Natural killer cell (primary cell): Measurements from ENCODE around the gene ISG20L2. TPM values are rescaled to one million over a fixed set of nuclear protein-coding genes. Genes with fewer than 3 reads are reported as not detected.

ENCODE experiments used
- ATAC-seq, 3 donors: fragments of 150-1000 bp in 2 of 3; fragments of 200-7000 bp in 1 of 3; cut with Tn5 transposase; 1 replicate in 1 of 3; 2 replicates in 2 of 3; pipeline ENCODE4 v1.10.0; 2021; ENCODE audit warnings: mild to moderate bottlenecking in 2 of 3, moderate library complexity in 2 of 3
- DNase-seq, 2 donors: peaks; one replicate each; pipeline versions ENCODE4 v3.0.0 to v3.0.0-alpha.2; 2013 to 2021; ENCODE audit warnings: mixed read lengths in 1 of 2
- H3K27ac ChIP-seq: one replicate; pipeline ENCODE4 v1.5.1; 2013; ENCODE audit warnings: mild to moderate bottlenecking, low read length
- H3K27me3 ChIP-seq: one replicate; pipeline ENCODE4 v1.6.1; 2013; ENCODE audit warnings: low read length; ENCODE audit not compliant: control insufficient read depth, insufficient read depth
- H3K36me3 ChIP-seq: one replicate; pipeline ENCODE4 v1.6.1; 2013; ENCODE audit warnings: low read length; ENCODE audit not compliant: control insufficient read depth, insufficient read depth
- H3K4me1 ChIP-seq: one replicate; pipeline ENCODE4 v1.6.1; 2013; ENCODE audit warnings: low read length; ENCODE audit not compliant: control insufficient read depth, insufficient read depth
- H3K4me3 ChIP-seq: one replicate; pipeline ENCODE4 v1.5.1; 2013; ENCODE audit warnings: low read length
- H3K9me3 ChIP-seq: one replicate; pipeline ENCODE4 v1.6.1; 2013; ENCODE audit warnings: low read length; ENCODE audit not compliant: control insufficient read depth, insufficient read depth
- H3K27ac Mint-ChIP-seq, 2 donors: one replicate each; pipeline ENCODE4 v1.8.0; 2022; ENCODE audit warnings: mild to moderate bottlenecking in 2 of 2, mixed read lengths in 2 of 2, moderate library complexity in 1 of 2
- H3K27me3 Mint-ChIP-seq, 2 donors: one replicate each; pipeline ENCODE4 v1.8.0; 2022; ENCODE audit warnings: low read depth in 2 of 2, mixed read lengths in 2 of 2
- H3K36me3 Mint-ChIP-seq: one replicate; pipeline ENCODE4 v1.8.0; 2022; ENCODE audit warnings: mixed read lengths
- H3K4me1 Mint-ChIP-seq, 2 donors: one replicate each; pipeline ENCODE4 v1.8.0; 2022; ENCODE audit warnings: mixed read lengths in 2 of 2
- H3K4me3 Mint-ChIP-seq: one replicate; pipeline ENCODE4 v1.8.0; 2022; ENCODE audit warnings: mild to moderate bottlenecking, moderate library complexity, mixed read lengths
- H3K9me3 Mint-ChIP-seq, 2 donors: one replicate each; pipeline ENCODE4 v1.8.0; 2022; ENCODE audit warnings: mixed read lengths in 2 of 2
- CTCF ChIP-seq: fragments of 200-600 bp; IDR thresholded peaks from one replicate; pipeline ENCODE4 v1.8.0; 2022; ENCODE audit warnings: antibody characterized with exemption
- WGBS: methylation state at CpG from one replicate; pipeline ENCODE4 v1.1.7; 2013; ENCODE audit warnings: missing lambda C conversion rate; ENCODE audit not compliant: insufficient coverage; 5-methylcytosine and 5-hydroxymethylcytosine counted together
- intact Hi-C: fragments of 100-400 bp; cut with micrococcal nuclease; formaldehyde crosslinking; loops from one replicate; pipeline ENCODE4 v1.14.2; 2022
- total RNA-seq, 4 donors: library from RNA; stranded (reverse); fragments of 120-200 nt in 1 of 4; gene quantifications; one replicate each; pipeline versions ENCODE4 v1.2.3 to v1.2.4, GENCODE V29; 2013 to 2022

Gene ISG20L2
- total RNA-seq, 3 donors from 2014 or later (not counting 1 experiment from before 2014, with no cell fraction given) = 60.3 to 71.9 (median 68.7) TPM

DNA sequence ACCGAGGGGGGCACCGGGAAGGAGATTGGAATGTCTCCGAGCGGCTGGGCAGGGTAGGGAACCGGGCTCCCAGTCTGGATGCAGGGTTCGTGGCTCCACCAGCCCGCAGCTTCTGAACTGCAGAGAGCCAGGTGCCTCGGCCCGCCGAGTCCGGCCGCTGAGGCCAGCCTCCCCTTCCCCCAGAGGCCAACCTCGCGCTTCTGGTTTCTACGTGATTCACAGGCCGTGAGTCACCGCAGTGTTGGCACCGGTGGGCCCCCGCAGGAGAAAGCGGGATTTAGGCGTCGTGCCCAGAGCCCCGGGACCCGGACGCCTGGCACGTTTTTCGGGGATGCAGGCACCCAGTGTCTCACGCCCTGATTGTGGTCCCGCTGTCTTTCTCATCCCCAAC lies 23.6 kb downstream of the ISG20L2 start:
- Histone ChIP-seq H3K36me3 (no peaks in the 10 kb centered on the region), H3K27ac (no peak overlapping the region), H3K4me3 (peak overlapping the region; percentile 53), H3K4me1 (peaks cover 31% of the 10 kb centered on the region), H3K27me3 (peaks cover 35% of the 10 kb centered on the region), H3K9me3 (no peaks in the 10 kb centered on the region)
- H3K27ac Mint-ChIP-seq = peak overlapping the region in 1 of 2 donors; percentile 84
- H3K4me3 Mint-ChIP-seq = peak overlapping the region; percentile 67
- H3K4me1 Mint-ChIP-seq = peaks cover 18 to 33% of the 10 kb centered on the region in 2 donors
- ATAC-seq (peak in 2 of 3 donors; percentile 14 to 52), DNase-seq (peak; percentile 39 to 44)
- no peak for TF ChIP-seq CTCF
- intact Hi-C loops = no loop called here
- 3% methylated on average over 29 of the region's 29 CpGs for WGBS
- H3K9me3 Mint-ChIP-seq = no peaks in the 10 kb centered on the region
- H3K36me3 Mint-ChIP-seq = no peaks in the 10 kb centered on the region
- H3K27me3 Mint-ChIP-seq = peaks cover 16 to 26% of the 10 kb centered on the region in 2 donors

DNA sequence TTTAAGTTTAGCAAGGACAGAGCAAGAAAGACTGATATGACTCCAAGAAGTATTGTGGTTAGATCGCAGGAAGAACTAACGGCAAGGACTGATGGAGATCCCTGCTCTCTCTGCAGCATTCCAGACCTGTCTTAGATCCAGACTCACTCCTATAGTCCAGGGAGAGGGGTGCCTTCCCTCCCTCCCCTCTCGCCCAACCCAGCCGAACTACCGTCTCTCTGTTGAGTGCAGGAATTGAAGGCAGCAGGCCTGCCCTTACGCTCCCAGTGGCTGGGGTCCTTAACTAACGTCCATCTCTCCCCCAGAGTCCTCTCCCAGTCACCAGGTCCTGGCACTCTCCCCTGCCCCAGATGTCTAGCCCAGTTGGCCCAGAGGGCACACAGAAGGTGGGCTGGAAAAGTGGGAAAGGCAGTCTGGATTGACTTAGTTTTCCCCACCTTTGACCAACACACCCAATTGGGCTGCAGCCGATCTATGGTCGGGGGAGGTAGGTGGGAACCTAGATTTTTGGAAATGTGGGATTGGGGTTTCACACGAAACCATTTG lies 24.3 kb downstream of the ISG20L2 start:
- no peaks in the 10 kb centered on the region for H3K9me3 Mint-ChIP-seq
- intact Hi-C loops = no loop called here
- Histone ChIP-seq H3K27me3 (peaks cover 35% of the 10 kb centered on the region), H3K9me3 (no peaks in the 10 kb centered on the region), H3K36me3 (no peaks in the 10 kb centered on the region), H3K4me3 (no peak overlapping the region), H3K4me1 (peaks cover 31% of the 10 kb centered on the region), H3K27ac (no peak overlapping the region)
- ATAC-seq = no peak
- peak overlapping the region; percentile 58 for H3K4me3 Mint-ChIP-seq
- H3K4me1 Mint-ChIP-seq = peaks cover 18 to 33% of the 10 kb centered on the region in 2 donors
- no peak for TF ChIP-seq CTCF
- 50% methylated on average over 10 of the region's 10 CpGs for WGBS
- H3K27me3 Mint-ChIP-seq = peaks cover 16 to 30% of the 10 kb centered on the region in 2 donors
- no peak for DNase-seq
- H3K36me3 Mint-ChIP-seq = no peaks in the 10 kb centered on the region
- no peak overlapping the region for H3K27ac Mint-ChIP-seq

DNA sequence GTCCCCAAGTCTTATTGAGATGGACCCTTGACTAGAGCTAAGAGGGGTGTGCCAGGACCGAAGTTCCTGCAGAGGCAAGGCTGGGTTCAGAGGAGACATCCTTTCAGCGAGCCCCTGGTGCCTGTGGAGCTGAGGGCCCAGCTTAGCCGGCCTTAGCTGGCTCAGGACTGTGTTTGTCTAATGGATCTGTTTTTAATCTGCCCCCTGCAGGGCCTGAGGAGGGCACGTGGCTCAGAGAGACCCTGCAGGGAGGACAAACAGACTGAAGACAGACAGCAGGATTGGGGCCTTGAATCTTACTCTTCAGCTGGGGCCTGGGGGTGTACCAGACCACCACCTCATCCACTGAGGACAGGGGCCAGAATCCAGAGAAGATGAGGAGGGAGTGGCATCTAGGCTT lies 24.8 kb downstream of the ISG20L2 start:
- no peak overlapping the region for H3K4me3 ChIP-seq
- no peak overlapping the region for H3K27ac ChIP-seq
- peaks cover 35% of the 10 kb centered on the region for H3K27me3 ChIP-seq
- Mint-ChIP-seq H3K4me1 (peaks cover 18 to 33% of the 10 kb centered on the region in 2 donors), H3K27me3 (peaks cover 16 to 34% of the 10 kb centered on the region in 2 donors), H3K9me3 (no peaks in the 10 kb centered on the region), H3K36me3 (no peaks in the 10 kb centered on the region), H3K4me3 (peak overlapping the region; percentile 58), H3K27ac (no peak overlapping the region)
- intact Hi-C loops = no loop called here
- no peak for ATAC-seq
- H3K4me1 ChIP-seq = peaks cover 31% of the 10 kb centered on the region
- WGBS = 28% methylated on average over 4 of the region's 4 CpGs
- no peaks in the 10 kb centered on the region for H3K36me3 ChIP-seq
- no peaks in the 10 kb centered on the region for H3K9me3 ChIP-seq
- DNase-seq = no peak
- TF ChIP-seq CTCF = no peak

GRCh38 chr1:156703336-156703735 lies 25.2 kb downstream of the ISG20L2 start:
- whole genome bisulfite sequencing = 87% methylated on average over 4 of the region's 4 CpGs
- H3K9me3 Mint-ChIP-seq = no peaks in the 10 kb centered on the region
- peaks cover 35% of the 10 kb centered on the region for H3K27me3 ChIP-seq

More at GRCh38 chr1:156703336-156703735, 25.2 kb downstream of the ISG20L2 start:
- intact Hi-C loops = no loop called here
- no peaks in the 10 kb centered on the region for H3K9me3 ChIP-seq
- Mint-ChIP-seq H3K27ac (no peak overlapping the region), H3K4me1 (peaks cover 18 to 33% of the 10 kb centered on the region in 2 donors), H3K27me3 (peaks cover 16 to 35% of the 10 kb centered on the region in 2 donors), H3K36me3 (no peaks in the 10 kb centered on the region), H3K4me3 (no peak overlapping the region)
- no peak overlapping the region for H3K4me3 ChIP-seq
- no peaks in the 10 kb centered on the region for H3K36me3 ChIP-seq
- no peak for TF ChIP-seq CTCF
- ATAC-seq = no peak
- peaks cover 31% of the 10 kb centered on the region for H3K4me1 ChIP-seq
- no peak overlapping the region for H3K27ac ChIP-seq
- DNase-seq = no peak
